Loucy (cell line): ENCODE results near the gene SAA4.

Experiments used
- H2AFZ ChIP-seq: fragments of 200-600 bp; sonication (generic); 2 replicates; pipeline ENCODE4 v1.6.0; 2016; ENCODE audit warnings: antibody characterized with exemption, mild to moderate bottlenecking, low read length, moderate library complexity
- H3F3A ChIP-seq: fragments of 200-600 bp; 2 replicates; pipeline ENCODE4 v1.6.0; 2016; ENCODE audit warnings: antibody characterized with exemption, low read depth, mild to moderate bottlenecking
- H3K27me3 ChIP-seq: fragments of 200-600 bp; sonication (generic); 2 replicates; pipeline ENCODE4 v1.6.1; 2014; ENCODE audit warnings: low read length, mild to moderate bottlenecking; ENCODE audit not compliant: insufficient read depth, poor library complexity, severe bottlenecking
- H3K36me3 ChIP-seq: fragments of 200-600 bp; sonication (generic); 2 replicates; pipeline ENCODE4 v1.6.1; 2016; ENCODE audit warnings: low read length; ENCODE audit not compliant: insufficient read depth
- H3K4me1 ChIP-seq: fragments of 200-600 bp; sonication (generic); 2 replicates; pipeline ENCODE4 v1.5.1; 2014; ENCODE audit warnings: low read length, mild to moderate bottlenecking; ENCODE audit not compliant: insufficient read depth, poor library complexity, severe bottlenecking
- H3K4me2 ChIP-seq: fragments of 200-600 bp; sonication (generic); 2 replicates; pipeline ENCODE4 v1.6.0; 2014; ENCODE audit warnings: antibody characterized with exemption, low read length, low read depth, mild to moderate bottlenecking; ENCODE audit not compliant: poor library complexity, severe bottlenecking
- H3K4me3 ChIP-seq: fragments of 200-600 bp; sonication (generic); 2 replicates; pipeline ENCODE4 v1.5.1; 2014; ENCODE audit warnings: low read length, mild to moderate bottlenecking, mixed read lengths; ENCODE audit not compliant: poor library complexity, severe bottlenecking
- H3K79me2 ChIP-seq: fragments of 200-600 bp; sonication (generic); 2 replicates; pipeline ENCODE4 v1.6.1; 2014; ENCODE audit warnings: low read length; ENCODE audit not compliant: insufficient read depth
- H3K9ac ChIP-seq: fragments of 200-600 bp; sonication (generic); 2 replicates; pipeline ENCODE4 v1.6.0; 2014; ENCODE audit warnings: mild to moderate bottlenecking, low read depth, low read length, moderate library complexity; ENCODE audit not compliant: poor library complexity, severe bottlenecking
- H3K9me2 ChIP-seq: fragments of 200-600 bp; sonication (generic); replicated peaks from 2 replicates; pipeline ENCODE4 v1.6.1; 2016; ENCODE audit warnings: low read depth, low read length, mixed read lengths
- H3K9me3 ChIP-seq: fragments of 200-600 bp; sonication (generic); 2 replicates; pipeline ENCODE4 v1.6.1; 2014; ENCODE audit warnings: mild to moderate bottlenecking, antibody characterized with exemption, low read length, low read depth; ENCODE audit not compliant: insufficient read depth
- H4K20me1 ChIP-seq: fragments of 200-600 bp; sonication (generic); 2 replicates; pipeline ENCODE4 v1.6.0; 2014; ENCODE audit warnings: antibody characterized with exemption, low read length, mild to moderate bottlenecking; ENCODE audit not compliant: insufficient read depth, poor library complexity, severe bottlenecking
- EZH2phosphoT487 ChIP-seq: fragments of 200-600 bp; IDR thresholded peaks from 2 replicates; pipeline ENCODE4 v1.6.1; 2018; ENCODE audit warnings: antibody characterized with exemption, mild to moderate bottlenecking, moderate library complexity, borderline replicate concordance
- TF ChIP-seq, protein P1 (sequence below): fragments of 200-600 bp; sonication (generic); conservative IDR thresholded peaks from 2 replicates; pipeline ENCODE4 v1.5.1; 2014; ENCODE audit warnings: mild to moderate bottlenecking, antibody characterized with exemption, low read length

SAA4 gene

DNA sequence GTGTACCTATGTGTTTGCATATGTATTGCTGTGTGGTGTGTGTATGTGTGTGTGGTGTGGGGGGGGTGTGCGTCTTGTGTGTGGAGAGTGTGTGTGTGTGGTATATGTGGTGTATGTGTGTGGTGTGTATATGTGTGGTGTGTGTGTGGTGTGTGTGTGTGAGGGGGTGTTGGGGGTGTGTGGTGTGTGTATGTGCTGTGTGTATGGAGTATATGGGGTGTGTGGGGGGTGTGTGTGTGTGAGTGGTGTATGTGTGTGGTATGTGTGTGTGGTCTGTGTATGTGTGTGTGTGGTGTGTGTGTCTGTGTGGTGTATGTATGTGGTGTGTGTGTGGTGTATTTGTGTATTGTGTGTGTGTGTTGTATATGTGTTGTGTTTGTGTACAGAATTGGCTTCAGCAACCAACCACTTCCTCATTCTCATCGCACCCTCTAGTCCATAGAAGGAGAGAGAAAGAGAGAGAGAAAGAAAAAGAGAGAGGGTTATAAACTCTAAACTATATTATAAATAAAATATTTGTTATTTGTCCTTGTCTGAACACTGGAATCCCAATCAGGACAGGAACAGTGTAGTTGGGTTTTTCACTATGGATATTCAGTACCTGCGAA lies 13.7 kb downstream of the SAA4 start:
- TF ChIP-seq, protein P1, sequence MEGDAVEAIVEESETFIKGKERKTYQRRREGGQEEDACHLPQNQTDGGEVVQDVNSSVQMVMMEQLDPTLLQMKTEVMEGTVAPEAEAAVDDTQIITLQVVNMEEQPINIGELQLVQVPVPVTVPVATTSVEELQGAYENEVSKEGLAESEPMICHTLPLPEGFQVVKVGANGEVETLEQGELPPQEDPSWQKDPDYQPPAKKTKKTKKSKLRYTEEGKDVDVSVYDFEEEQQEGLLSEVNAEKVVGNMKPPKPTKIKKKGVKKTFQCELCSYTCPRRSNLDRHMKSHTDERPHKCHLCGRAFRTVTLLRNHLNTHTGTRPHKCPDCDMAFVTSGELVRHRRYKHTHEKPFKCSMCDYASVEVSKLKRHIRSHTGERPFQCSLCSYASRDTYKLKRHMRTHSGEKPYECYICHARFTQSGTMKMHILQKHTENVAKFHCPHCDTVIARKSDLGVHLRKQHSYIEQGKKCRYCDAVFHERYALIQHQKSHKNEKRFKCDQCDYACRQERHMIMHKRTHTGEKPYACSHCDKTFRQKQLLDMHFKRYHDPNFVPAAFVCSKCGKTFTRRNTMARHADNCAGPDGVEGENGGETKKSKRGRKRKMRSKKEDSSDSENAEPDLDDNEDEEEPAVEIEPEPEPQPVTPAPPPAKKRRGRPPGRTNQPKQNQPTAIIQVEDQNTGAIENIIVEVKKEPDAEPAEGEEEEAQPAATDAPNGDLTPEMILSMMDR, result no peak
- TF ChIP-seq EZH2phosphoT487, result no peak
- Histone ChIP-seq H3K27me3 (peaks cover 17% of the 10 kb centered on the region), H3K9me3 (no peaks in the 10 kb centered on the region), H3K4me1 (no peaks in the 10 kb centered on the region), H3K4me3 (no peak overlapping the region), H3K4me2 (no peak overlapping the region), H3K9me2 (no peaks in the 10 kb centered on the region), H4K20me1 (no peaks in the 10 kb centered on the region), H3K79me2 (no peaks in the 10 kb centered on the region), H3F3A (no peaks in the 10 kb centered on the region), H3K9ac (no peak overlapping the region), H3K36me3 (no peaks in the 10 kb centered on the region), H2AFZ (no peak overlapping the region)

DNA sequence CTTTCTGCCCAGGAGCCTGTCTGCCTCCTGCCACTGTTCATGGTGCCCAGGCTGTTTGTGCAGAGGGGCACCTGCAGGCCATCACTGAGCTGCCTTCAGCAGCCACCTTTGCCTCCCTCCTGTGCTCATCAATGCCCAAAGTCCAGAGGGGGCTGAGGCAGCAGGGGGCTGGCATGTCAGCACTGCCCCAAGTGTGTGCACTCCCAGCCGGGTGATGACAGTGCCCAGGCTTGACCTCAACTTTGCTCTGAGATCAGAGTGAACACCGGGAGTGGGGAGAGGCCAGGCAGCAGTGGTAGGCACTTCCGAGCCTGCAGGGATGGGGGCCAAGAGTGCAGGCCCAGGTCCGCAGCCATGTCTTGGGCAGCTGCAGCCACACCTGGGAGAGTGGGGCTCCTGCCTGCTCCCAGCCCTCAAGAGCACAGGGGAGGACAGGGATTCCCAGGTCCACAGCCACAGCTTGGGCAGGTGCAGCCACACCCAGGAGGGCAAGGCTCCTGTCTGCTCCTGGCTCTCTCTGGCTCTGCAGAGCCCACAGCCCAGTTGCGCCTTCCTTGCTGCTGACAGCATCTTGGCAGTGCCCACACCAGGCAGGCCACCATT lies 15.2 kb downstream of the SAA4 start:
- no peak overlapping the region for H3K4me2 ChIP-seq
- no peaks in the 10 kb centered on the region for H3K79me2 ChIP-seq

DNA sequence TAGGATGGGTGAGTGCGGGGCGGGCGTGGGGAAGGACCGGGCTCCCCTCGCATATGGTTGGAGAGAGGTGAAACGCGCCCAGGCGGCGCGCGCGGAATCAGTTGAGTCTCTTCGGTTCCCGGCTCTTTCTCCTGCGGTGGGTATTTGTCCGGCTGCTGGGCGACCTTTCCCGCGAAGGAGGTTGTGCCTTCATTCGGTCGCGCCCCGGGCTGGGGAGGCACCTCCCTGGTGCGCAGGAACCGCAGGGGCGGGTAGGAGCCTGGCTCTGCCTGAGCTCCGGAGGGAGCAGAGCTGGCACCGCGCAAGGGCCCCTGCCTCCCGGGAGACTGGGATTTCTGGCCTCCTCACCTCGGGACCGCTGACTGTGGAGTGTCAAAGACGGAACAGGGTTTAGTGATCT lies 27.5 kb downstream of the SAA4 start:
- Histone ChIP-seq H3K9me3 (no peaks in the 10 kb centered on the region), H4K20me1 (no peaks in the 10 kb centered on the region), H3K27me3 (peaks cover 91% of the 10 kb centered on the region), H3K36me3 (no peaks in the 10 kb centered on the region), H3K9ac (no peak overlapping the region), H3K4me1 (no peaks in the 10 kb centered on the region), H3K9me2 (no peaks in the 10 kb centered on the region), H3K4me2 (no peak overlapping the region), H3K79me2 (no peaks in the 10 kb centered on the region), H3K4me3 (no peak overlapping the region), H2AFZ (no peak overlapping the region), H3F3A (no peaks in the 10 kb centered on the region)
- TF ChIP-seq, protein P1, result no peak
- no peak for TF ChIP-seq EZH2phosphoT487

More for the DNA sequence above, 15.2 kb downstream of the SAA4 start:
- Histone ChIP-seq H3K4me3 (no peak overlapping the region), H4K20me1 (no peaks in the 10 kb centered on the region), H3K9me2 (no peaks in the 10 kb centered on the region), H3K9me3 (no peaks in the 10 kb centered on the region), H3K9ac (no peak overlapping the region), H2AFZ (no peak overlapping the region), H3F3A (no peaks in the 10 kb centered on the region), H3K4me1 (no peaks in the 10 kb centered on the region), H3K27me3 (peaks cover 32% of the 10 kb centered on the region), H3K36me3 (no peaks in the 10 kb centered on the region)
- TF ChIP-seq, protein P1, result no peak
